Regular cardiac myocyte (primary cell): ENCODE measurements around the gene TRIM71. TPM values are rescaled to one million over a fixed set of nuclear protein-coding genes. Genes with fewer than 3 reads are reported as not detected.

Experiments used
- total RNA-seq: library from RNA; depleted of rRNA; stranded (reverse); fragments of >200 nt; gene quantifications from 2 replicates; pipeline ENCODE4 v1.2.3, GENCODE V29; 2014

The TRIM71 gene
- not detected in 2 replicates for total RNA-seq

DNA sequence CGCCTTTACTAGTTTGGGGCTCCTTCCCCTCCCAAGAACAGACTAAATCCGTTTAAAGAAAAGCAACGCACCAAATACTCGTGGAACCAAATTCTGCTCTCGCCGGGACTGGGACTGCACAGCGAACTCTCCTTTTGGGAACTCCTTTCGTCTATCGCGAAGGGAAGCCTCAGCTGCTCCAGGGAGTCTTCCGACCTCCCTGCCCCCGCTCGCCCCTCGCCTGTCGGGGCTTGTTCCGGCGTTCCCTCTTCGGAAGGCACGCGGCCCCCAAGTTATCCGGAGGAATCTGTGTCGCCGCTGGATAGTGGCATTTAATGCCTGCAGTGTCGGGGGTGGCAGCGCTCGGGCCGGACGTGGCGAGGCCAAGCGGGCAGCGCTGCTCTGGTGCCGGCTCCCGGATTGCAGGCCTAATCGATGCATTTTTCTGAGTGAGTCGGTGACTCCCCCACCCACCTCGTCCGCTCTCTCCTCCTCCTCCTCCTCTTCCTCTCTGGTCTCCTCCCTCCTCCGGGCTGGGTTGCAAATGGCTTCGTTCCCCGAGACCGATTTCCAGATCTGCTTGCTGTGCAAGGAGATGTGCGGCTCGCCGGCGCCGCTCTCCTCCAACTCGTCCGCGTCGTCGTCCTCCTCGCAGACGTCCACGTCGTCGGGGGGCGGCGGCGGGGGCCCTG lies at the start of gene TRIM71:
Gene TRIM71, plus strand, starts transcription at position 440 of the 671 bp plus-strand sequence. Its CDS starts 84 bp downstream, at position 524.

Other genes with a start within 250 kb of the TRIM71 start
- 39.7 and 47.4 TPM in 2 replicates for gene DYNC1LI1, start 247.1 kb upstream of the TRIM71 start, total RNA-seq
- gene CNOT10, start 132.8 kb upstream of the TRIM71 start, total RNA-seq = 23.4 and 23.6 TPM in 2 replicates
- gene CCR4, start 133.6 kb downstream of the TRIM71 start, total RNA-seq = under 0.01 and 0.85 TPM in 2 replicates